ENCODE data around the gene SLC8A2.

The SLC8A2 gene

DNA sequence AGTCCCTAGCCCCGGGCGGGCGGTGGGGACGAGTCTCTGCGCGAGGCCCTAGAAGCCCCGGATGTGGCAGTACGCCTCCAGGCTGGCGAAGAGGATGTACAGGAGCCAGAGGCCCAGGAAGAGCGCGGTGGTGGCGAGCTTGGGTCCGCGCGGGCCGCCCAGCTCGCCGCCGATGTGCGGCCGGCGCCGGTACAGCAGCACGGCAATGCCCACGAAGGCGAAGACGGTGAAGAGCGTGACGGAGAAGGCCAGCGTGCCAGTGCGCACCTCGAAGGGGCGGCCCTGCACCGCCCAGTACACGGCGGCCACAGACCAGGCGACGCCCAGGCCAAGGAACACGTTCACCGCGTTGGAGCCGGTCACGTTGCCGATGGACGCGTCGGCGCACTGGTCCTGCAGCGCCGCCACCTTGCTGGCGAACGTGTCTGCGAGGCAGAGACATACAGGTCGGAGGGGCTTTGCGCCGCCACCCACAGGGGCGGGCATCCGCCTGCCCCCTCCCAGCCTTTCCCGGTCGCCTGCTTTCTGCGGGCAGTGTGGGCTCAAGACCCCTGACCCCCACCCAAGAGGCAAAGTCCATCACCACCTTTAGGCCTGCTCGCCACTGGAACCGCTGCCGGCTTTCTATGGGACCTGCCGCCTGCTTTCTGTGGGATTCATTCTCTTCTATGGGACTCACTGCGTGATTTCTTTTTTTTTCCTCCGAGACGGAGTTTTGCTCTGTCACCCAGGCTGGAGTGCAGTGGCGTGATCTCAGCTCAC, 41.5 kb downstream of the SLC8A2 start:
- peak; percentile 52 for DNase-seq (ENCODE audit: low read depth)

GRCh38 chr19:47429140-47429793, 42.4 kb downstream of the SLC8A2 start:
- DNase-seq (ENCODE audit: low read depth), result no peak

DNA sequence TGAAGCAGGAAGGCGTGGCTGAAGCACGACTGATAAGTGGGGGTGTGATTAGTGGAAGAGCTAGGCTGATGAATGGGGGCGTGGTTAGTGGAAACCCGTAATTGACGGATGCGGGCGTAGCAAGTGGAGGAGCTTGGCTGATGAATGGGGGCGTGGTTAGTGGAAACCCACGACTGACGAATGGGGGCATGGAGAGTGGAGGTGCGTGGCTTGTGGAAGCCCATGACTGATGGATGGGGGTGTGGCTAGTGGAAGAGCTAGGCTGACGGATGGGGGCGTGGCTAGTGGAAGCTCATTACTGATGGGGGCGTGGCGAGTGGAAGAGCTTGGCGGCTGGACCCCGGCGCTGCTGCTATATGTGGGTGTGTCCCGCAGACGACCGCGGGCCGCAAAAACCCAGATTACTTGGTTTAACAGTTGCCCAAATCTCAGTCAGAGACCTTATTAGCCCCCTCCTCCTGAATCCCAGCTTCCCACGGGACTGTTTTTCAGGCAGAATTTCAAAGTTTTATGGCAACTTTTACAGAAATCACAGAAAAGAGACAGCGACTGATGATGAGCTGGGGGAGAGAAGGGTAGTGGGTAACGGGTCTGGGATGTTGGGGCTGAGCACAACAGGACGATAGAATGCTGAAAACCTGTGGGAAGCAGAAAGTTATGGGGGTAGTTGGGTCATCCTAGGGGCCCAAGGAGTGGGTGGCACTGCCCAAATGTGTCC, 43.4 kb downstream of the SLC8A2 start:
- peak; percentile 96 for DNase-seq (ENCODE audit: low read depth)

DNA sequence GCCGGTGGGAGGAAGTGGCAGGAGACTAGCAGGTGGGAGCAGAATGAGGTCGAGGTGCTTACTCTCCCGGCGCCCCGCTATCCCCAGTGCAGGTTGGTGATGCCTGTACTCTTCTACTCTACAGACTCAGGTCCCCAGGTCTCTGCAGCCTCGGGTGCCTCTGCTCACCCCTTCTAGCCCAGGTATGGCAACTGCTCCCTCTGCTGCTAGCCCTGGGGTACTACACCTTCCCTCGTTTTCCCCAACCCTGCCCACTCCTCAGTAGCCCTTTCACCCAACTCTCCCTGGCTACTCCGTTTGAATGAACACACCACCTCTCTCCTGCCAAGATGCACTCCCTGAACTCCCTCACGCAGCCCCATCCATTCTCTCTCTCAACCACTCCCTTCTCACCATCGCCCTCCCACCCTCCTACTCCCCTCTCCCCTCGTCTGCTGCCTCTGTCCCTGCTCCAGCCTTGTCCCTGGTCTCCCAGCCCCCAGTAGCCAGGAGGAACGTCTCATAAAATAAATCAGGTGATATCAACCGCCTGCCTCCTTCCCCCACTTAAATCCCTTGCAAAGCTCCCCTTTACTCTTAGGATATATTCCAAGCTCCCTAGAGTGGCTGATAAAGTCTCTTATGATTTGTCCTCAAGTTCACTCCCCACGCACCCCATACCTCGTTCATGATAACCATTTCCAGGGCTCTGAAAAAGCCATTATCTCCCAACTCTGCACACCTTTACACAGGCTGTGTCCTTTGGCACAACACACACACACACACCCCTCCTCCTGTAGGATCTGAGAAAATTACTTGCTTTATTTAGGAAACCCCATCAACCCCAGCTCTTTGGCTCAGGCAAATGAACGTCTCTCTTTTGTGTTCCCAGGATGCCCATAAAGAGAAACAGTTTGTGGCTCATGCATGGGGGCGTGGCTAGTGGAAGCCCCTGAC, 44.2 kb downstream of the SLC8A2 start:
- peak; percentile 26 for DNase-seq (ENCODE audit: low read depth)

DNA sequence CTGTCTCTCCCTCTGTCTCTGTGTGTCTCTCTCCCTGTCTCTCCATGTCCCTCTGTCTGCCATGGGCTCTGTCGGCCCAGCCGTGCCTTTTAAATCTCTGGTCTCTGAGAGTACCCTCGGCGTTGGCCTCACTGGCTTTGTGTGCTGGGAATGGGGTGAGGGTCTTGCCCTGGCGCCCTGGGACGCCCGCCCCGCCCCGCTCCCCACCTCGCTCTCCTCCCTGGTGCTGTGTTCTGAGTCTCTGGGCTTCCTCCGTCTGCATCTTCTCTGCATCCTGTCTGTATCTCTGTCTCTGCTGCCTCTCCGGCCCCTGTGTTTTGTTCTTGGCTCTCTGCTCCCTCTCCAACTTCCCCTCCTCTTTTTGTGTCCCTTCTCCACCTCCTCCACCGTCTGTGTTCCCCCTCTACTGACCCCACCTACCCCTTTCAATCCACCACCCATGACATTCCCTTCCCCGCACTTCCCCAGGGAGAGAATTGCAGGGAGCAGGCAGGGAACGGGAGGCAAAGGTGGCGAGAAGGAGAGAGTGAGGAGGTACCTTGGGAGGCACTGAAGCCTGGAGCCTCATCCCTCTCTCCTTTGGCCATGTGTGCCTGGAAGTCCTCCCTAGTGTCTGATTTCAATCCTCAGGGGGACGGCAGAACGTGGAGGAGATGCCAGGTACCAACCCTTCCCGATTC, 48.4 kb downstream of the SLC8A2 start:
- no peak for DNase-seq (ENCODE audit: low read depth)

GRCh38 chr19:47422417-47423163, 49.1 kb downstream of the SLC8A2 start:
- DNase-seq (ENCODE audit: low read depth), result no peak

DNA sequence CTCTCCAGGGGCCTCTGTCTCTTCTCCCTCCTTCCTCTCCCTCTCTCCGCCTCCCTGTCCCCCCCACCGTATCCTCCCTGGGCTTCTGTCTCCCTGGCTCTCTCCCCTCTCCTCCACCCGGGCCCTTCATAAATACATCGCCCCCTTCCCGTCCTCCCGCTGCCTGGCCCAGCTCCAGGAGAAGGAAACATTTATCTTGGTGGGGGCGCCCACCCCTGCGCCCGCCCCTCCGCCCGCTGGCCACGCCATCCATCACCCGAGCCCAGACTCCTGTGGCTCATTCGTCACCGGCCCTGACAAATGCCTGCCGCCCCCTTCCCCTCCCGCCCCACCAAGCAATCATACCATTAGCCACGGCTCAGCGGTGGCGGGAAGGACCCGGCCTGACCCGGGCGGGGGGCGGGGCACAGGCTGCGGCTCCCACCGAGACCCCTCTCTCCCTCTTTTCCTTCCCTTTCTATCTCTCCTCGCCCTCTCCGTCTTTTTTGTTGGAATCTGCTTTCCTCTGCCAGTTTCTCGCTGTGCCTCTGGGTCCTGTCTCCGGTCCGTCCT, 49.8 kb downstream of the SLC8A2 start:
- DNase-seq (ENCODE audit: low read depth), result no peak

GRCh38 chr19:47421244-47421786, 50.4 kb downstream of the SLC8A2 start:
- no peak for DNase-seq (ENCODE audit: low read depth)

DNA sequence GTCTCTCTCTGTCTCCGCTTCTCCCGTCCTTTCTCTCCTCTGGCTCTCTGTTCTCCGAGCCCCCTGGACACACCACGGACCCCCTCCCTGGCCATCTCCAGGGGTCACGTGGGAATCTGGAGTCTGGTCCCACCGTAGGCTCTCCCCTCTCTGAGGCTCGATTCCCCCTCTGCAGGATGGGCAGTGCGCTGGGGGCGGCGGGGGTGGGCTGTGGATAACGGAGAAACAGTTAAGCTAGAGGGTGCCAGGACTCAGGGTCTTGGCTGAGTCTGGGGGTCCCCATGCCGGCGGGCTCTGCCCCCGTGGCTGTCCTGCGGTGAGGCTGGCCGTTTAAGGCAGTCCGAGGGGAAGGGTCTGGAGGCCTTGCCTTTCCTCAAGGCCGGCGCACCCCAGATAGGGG, 51.9 kb downstream of the SLC8A2 start:
- no peak for DNase-seq (ENCODE audit: low read depth)

- DNase-seq (ENCODE audit: low read depth), result no peak
Measured at GRCh38 chr19:47419030-47419783, 52.5 kb downstream of the SLC8A2 start, which contains the start of gene MEIS3. MEIS3 (minus strand) TSS chr19:47419527; CDS start chr19:47419081, 446 bp downstream.

DNA sequence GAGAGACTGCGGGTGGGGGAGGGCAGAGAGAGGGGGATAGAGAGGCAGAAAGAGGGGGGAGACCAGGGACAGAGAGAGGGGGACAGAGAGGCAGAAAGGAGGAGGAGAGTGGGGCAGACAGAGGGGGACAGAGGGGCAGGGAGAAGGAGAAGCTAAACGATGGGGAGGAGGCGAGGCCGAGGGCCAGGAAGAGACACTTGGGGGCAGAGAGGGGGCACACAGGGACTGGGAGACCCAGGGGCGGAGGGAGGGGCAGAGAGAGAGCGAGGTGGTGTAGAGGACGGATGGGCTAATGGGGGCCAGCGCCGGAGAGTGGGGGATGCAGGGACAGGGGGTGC, 53.0 kb downstream of the SLC8A2 start:
- no peak for DNase-seq (ENCODE audit: low read depth)

DNA sequence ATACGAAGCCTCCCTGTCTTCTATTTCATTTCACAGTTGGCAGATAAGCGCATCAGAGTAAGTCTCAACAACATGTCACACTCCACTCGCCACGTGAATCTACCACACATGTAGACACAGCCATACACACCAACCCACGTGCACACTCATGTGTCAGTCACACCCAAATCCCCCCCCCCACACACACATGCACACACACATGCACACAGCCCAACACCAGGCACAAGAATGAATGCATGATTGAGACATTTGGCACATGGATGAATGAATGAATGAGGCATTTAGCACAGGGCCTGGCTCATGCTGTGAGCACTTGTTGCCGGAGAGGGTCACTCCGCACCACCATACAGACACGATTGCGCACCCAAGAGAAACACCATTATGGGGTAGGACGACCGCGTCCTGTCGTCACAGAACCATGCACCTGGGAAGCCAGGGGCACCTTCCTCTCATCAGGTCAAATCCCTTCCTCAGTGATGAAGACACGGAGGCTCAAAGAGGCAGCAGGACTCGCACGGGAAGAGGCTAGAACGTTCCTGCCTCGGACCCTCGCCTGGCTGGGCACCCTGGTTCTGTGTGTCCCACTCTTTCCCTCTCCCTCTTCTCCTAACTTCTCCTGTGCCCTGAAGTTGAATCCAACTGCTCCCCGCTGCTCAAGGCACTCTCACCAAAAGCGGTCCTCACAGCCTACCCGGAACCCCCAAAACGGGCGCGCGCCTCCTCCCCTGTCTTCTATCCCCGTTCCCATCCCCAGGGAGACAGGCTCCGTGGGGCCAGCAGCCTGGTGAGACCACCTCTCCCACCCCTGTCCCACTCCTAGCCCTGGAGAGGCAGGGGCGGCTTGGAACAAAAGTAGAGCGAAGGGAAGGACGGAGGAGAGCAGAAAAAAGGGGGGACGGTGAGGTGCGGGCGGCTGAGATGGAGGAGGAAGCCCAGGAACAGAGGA, 53.7 kb downstream of the SLC8A2 start:
- DNase-seq (ENCODE audit: low read depth), result no peak

DNA sequence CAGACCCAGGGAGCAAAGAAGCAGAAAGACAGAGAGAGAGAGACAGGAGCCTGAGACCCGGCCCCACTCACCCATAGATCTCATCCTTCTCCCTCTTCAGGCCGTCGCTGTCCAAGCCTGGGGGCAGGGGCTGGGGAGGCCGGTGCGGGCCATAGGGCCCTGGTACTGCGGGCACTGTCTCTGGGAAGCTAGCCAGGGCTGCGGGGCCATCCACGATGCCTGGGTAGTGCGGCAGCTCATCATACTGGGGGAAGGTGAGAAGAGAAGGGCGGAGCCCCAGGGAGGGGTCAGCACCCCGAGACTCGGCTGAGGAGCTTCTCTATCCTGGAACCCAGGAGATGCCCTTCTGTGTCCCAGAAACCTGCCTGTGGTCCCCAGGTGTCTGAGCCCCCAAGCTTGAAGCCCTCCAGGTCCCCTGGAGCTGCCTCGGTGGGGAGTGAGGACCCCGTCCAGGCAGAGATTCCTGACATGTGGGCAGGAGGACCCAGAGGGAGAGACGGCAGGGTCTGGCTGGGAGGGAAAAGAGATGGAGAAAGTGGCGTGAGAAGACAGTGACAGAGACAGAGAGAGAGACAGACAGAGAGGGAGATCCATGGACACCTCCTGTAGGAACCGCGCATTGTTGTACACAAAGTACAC, 54.5 kb downstream of the SLC8A2 start:
- DNase-seq (ENCODE audit: low read depth), result no peak

DNA sequence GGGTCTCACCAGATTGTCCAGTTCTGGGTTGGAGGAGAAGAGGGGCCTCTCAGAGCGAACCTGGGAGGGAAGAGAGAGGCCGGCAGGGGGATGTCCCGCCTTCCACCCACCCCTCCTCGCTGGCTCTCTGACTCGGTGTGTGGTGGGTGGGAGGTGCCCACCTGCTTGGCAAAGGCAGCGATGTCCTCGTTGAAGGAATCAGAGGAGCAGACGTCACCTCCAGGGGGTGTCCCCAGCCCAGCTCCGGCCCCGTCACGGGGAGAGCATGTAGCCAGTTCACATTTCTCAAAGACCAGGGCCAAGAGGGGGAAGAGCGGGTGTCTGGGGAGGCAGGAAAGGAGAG, 55.1 kb downstream of the SLC8A2 start:
- no peak for DNase-seq (ENCODE audit: low read depth)

DNA sequence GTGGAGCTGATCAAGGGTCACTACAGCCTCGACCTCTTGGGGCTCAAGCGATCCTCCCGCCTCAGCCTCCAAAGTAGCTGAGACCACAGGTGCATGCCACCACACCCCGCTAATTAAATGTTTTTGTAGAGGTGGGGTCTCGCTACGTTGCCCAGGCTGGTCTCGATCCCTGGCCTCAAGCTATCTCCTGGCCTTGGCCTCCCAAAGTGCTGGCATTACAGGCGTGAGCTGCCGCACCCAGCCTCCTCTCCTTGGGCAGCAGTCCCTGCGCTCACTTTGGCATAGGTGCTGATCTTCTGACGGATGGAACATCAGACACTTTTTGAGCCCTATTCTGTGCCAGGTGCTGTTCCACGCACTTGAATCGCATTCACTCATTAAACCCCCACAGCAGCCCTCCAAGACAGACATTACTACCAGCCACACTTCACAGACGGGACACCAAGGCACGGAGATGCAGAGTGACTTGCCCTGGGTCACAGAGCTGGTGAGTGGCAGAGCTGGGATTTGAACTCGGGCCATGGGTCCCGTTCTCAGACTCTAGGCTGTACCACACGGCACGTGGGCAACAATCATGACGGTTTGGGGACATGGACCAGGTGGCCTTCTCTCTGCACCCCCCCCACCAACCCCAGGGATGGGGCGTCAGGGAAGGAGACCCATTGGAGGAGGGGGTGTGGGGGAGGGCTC, 55.6 kb downstream of the SLC8A2 start:
- DNase-seq (ENCODE audit: low read depth), result no peak

GRCh38 chr19:47414469-47414868, 57.2 kb downstream of the SLC8A2 start:
- DNase-seq (ENCODE audit: low read depth), result no peak

DNA sequence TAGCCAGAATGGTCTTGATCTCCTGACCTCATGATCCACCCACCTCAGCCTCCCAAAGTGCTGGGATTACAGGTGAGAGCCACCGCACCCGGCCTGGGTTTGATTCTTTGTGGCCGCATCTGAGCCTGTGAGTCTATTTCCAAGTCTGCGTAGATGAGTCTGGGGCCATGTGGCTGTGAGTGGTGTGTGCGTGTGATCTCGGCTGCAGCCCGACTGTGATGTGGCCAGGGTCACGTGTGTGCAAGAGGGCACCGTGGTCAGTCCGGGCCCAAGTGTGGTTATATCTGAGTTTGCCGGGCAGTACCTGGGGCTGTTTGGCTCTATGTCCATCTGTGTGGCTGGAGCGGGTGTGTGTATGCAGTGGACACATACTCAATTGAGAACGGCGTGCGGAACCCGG, 57.8 kb downstream of the SLC8A2 start:
- no peak for DNase-seq (ENCODE audit: low read depth)

All from fibroblast of gingiva (primary cell).